MCF 10A (cell line): Measurements from ENCODE around the gene SSH2. TPM values are rescaled to one million over a fixed set of nuclear protein-coding genes. Genes with fewer than 3 reads are reported as not detected.
"Not testable (repeated sequence)": the region's sequence is repeated elsewhere in the genome, so short reads cannot be mapped to it uniquely, and the experiment has no call there.

Source experiments
- BruUV-seq: library from RNA; stranded (reverse); fragments of 400-500 nt; replicated peaks from 2 replicates; lab custom pipeline; 2021; lab: Mats Ljungman, UMichigan
- CTCF ChIA-PET: fragments of 300-600 bp; sonication (Branson Sonifier 250); formaldehyde crosslinking; extraction: SDS; loops from one replicate; lab custom pipeline; 2021; ENCODE audit warnings: antibody characterized with exemption, inconsistent platforms; lab: Yijun Ruan, JAX
- POLR2A ChIA-PET: fragments of 300-600, 350-650 bp; sonication (Branson Sonifier 250); formaldehyde crosslinking; extraction: SDS; loops from one replicate; lab custom pipeline; 2020; ENCODE audit warnings: antibody characterized with exemption, inconsistent platforms; lab: Yijun Ruan, JAX
- DNase-seq: peaks from one replicate; pipeline ENCODE4 v3.0.0-alpha.2; 2018; ENCODE audit not compliant: unreplicated experiment
- H3K27ac Mint-ChIP-seq: one replicate; pipeline ENCODE4 v1.8.0; 2022; ENCODE audit warnings: mild to moderate bottlenecking, low read depth, mixed read lengths; ENCODE audit not compliant: unreplicated experiment
- H3K27me3 Mint-ChIP-seq: one replicate; pipeline ENCODE4 v1.8.0; 2022; ENCODE audit warnings: mixed read lengths; ENCODE audit not compliant: insufficient read depth, unreplicated experiment
- H3K36me3 Mint-ChIP-seq: one replicate; pipeline ENCODE4 v1.8.0; 2022; ENCODE audit warnings: mild to moderate bottlenecking, moderate library complexity, mixed read lengths; ENCODE audit not compliant: insufficient read depth, unreplicated experiment
- H3K4me1 Mint-ChIP-seq: one replicate; pipeline ENCODE4 v1.8.0; 2022; ENCODE audit warnings: mixed read lengths; ENCODE audit not compliant: insufficient read depth, unreplicated experiment
- H3K4me3 Mint-ChIP-seq: one replicate; pipeline ENCODE4 v1.8.0; 2022; ENCODE audit warnings: mild to moderate bottlenecking, moderate library complexity, mixed read lengths; ENCODE audit not compliant: unreplicated experiment
- H3K9me3 Mint-ChIP-seq: one replicate; pipeline ENCODE4 v1.8.0; 2022; ENCODE audit warnings: mixed read lengths; ENCODE audit not compliant: unreplicated experiment
- intact Hi-C: fragments of 100-400 bp; cut with micrococcal nuclease; formaldehyde crosslinking; loops from 2 replicates; pipeline ENCODE4 v1.14.1; 2022
- total RNA-seq: library from RNA; stranded (reverse); gene quantifications from 2 replicates; pipeline ENCODE4 v1.2.3, GENCODE V29; 2022
- TF ChIP-seq, protein P1 (sequence below): fragments of 200-600 bp; IDR thresholded peaks from one replicate; pipeline ENCODE4 v1.8.0; 2022; ENCODE audit warnings: antibody characterized with exemption, mild to moderate bottlenecking; ENCODE audit not compliant: unreplicated experiment

SSH2 gene
- total RNA-seq, 1 experiment from 2014 or later = 21.9 TPM

DNA sequence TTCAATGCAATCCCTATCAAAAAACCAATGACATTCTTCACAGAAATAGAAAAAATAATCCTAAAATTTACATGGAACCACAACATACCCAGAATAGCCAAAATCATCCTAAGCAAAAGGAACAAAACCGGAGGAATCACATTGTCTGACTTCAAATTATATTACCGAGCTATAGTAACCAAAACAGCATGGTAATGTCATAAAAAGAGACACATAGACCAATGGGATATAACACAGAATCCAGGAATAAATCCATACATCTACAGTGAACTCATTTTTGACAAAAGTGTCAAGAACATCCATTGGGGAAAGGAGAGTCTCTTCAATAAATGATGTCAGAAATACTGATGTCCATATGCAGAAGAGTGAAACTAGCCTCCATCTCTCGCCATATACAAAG, 201.5 kb downstream of the SSH2 start:
- intact Hi-C loops = no loop called here
- Mint-ChIP-seq H3K4me1 (peaks cover 25% of the 10 kb centered on the region), H3K9me3 (peaks cover 22% of the 10 kb centered on the region), H3K36me3 (no peaks in the 10 kb centered on the region), H3K27ac (no peak overlapping the region), H3K27me3 (no peaks in the 10 kb centered on the region), H3K4me3 (no peak overlapping the region)
- POLR2A ChIA-PET = interaction anchor here (0.9 to 1.7 kb wide), 2 partner anchors 13 to 17 kb away, joined by 3 to 5 read pairs; no protein-coding TSS in a partner anchor
- no peak for DNase-seq
- CTCF ChIA-PET = no interaction called here
- TF ChIP-seq, protein P1, sequence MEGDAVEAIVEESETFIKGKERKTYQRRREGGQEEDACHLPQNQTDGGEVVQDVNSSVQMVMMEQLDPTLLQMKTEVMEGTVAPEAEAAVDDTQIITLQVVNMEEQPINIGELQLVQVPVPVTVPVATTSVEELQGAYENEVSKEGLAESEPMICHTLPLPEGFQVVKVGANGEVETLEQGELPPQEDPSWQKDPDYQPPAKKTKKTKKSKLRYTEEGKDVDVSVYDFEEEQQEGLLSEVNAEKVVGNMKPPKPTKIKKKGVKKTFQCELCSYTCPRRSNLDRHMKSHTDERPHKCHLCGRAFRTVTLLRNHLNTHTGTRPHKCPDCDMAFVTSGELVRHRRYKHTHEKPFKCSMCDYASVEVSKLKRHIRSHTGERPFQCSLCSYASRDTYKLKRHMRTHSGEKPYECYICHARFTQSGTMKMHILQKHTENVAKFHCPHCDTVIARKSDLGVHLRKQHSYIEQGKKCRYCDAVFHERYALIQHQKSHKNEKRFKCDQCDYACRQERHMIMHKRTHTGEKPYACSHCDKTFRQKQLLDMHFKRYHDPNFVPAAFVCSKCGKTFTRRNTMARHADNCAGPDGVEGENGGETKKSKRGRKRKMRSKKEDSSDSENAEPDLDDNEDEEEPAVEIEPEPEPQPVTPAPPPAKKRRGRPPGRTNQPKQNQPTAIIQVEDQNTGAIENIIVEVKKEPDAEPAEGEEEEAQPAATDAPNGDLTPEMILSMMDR = no peak
- BruUV-seq = no TSS peak

DNA sequence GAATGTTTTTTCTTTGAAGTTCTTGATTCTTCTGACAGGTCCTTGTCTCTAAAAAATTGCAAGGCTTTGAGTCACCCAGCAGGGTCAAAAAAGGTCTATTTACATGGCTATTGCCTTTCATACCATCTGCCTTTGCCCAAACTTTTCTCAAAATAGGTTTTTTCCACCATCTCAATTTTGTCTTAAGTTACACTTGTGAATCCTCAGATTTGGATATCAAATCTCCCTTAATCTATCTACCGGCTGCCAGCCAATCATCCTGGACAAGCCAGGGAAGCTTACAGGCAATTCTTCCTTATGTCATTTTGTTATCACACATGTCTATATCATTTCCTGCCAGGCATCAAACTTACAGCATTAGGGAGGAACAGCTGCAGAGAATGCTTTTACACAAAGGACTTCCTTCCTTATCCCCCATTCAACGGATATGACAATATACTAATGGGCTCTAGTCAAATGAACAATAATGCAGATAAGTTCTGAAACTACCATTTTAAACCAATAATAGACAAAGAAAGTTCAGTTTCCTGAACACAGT, 203.2 kb downstream of the SSH2 start:
- Mint-ChIP-seq H3K9me3 (peaks cover 22% of the 10 kb centered on the region), H3K4me3 (no peak overlapping the region), H3K27ac (no peak overlapping the region), H3K4me1 (peaks cover 23% of the 10 kb centered on the region), H3K36me3 (no peaks in the 10 kb centered on the region), H3K27me3 (no peaks in the 10 kb centered on the region)
- TF ChIP-seq, protein P1 = no peak
- no TSS peak for BruUV-seq
- ChIA-PET CTCF (interaction anchor here (0.8 kb wide), 1 partner anchor 210 kb away, joined by 3 read pairs; no protein-coding TSS in a partner anchor), POLR2A (interaction anchor here (0.6 to 1.2 kb wide), 5 partner anchors 23 to 558 kb away, joined by 3 read pairs; no protein-coding TSS in a partner anchor)
- DNase-seq = no peak
- intact Hi-C loops = no loop called here

DNA sequence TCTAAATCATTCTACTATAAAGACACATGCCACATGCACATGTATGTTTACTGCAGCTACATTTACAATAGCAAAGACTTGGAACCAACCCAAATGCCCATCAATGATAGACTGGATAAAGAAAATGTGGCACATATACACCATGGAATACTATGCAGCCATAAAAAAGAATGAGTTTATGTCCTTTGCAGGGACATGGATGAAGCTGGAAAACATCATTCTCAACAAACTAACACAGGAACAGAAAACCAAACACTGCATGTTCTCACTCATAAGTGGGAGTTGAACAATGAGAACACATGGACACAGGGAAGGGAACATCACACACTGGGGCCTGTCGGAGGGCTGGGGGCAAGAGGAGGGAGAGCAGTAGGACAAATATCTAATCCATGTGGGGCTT, 204.6 kb downstream of the SSH2 start:
- H3K4me3 Mint-ChIP-seq, intact Hi-C loops: not testable (repeated sequence)

DNA sequence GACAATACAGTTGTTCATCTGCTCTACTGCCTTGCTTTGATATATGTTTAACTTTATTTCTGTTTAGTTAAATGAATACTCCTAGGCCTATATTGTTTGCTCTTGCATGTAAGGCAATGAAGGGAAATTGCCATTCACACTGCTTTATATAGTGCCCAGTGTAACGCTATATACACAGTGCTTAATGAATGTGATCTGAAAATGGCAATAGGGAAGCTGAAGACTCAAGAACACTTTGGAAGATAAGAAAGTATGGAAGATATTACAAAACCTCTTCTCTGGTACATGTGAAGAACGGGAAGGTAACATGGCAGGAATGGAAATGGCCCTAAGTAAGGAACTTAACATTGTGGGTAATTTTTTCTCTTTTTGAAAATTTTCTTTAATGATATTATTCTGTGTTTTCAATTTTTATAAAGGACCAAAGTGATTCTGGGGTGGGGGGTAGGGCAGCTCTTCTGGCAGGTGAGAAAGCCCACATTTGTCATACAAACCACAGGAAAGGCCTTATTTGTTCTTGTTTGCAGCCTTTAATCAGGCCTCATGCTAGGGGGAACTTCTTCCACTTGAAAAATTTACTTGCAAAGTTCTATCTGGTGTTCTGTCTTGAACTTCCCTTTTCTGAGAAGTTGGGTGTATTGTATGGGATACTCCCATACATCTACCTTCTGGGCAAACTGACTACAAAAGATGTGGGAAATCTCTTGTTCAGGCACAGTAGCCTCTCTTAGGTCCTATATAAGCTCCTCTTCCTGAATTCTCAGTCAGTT, 206.6 kb downstream of the SSH2 start:
- intact Hi-C loops = no loop called here

More for the DNA sequence above, 204.6 kb downstream of the SSH2 start:
- CTCF ChIA-PET, H3K27me3 Mint-ChIP-seq, DNase-seq, BruUV-seq, POLR2A ChIA-PET, H3K36me3 Mint-ChIP-seq, H3K27ac Mint-ChIP-seq: not testable (repeated sequence)
- Mint-ChIP-seq H3K4me1 (peaks cover 23% of the 10 kb centered on the region), H3K9me3 (peaks cover 22% of the 10 kb centered on the region)

More for the DNA sequence above, 206.6 kb downstream of the SSH2 start:
- TF ChIP-seq, protein P1 = no peak
- BruUV-seq = no TSS peak
- ChIA-PET POLR2A (interaction anchor here (0.9 to 1.7 kb wide), 4 partner anchors 10 to 23 kb away, joined by 3 to 16 read pairs (median 5); no protein-coding TSS in a partner anchor), CTCF (interaction anchor here (0.6 to 1.4 kb wide), 3 partner anchors 11 to 208 kb away, joined by 3 to 4 read pairs (median 4); no protein-coding TSS in a partner anchor)
- no peak overlapping the region for H3K27ac Mint-ChIP-seq
- H3K36me3 Mint-ChIP-seq = peaks cover 5% of the 10 kb centered on the region
- H3K27me3 Mint-ChIP-seq = no peaks in the 10 kb centered on the region
- H3K4me1 Mint-ChIP-seq = peaks cover 23% of the 10 kb centered on the region
- DNase-seq = no peak
- peaks cover 10% of the 10 kb centered on the region for H3K9me3 Mint-ChIP-seq
- no peak overlapping the region for H3K4me3 Mint-ChIP-seq
